ENCODE data around the gene LAMC1.

DNA sequence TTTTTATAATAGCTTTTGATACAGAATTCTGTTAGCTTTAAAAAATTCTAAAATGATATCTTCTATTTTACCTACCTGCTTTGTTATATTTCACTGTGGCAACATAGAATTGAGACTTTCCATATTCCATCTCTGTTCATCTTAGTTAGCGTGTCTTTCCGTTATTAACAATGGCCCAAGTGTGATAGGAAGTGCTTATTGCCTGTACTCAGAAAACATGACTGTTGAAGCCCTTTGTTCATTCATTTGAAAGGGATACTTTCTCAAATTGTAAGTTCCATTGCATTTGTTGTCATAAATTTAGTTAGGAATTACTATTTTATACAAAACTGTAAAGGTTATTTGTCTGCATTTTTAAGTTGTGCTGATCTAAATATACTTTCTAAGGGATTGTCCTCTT, 73.1 kb downstream of the LAMC1 start:
- TF ChIP-seq EZH2 (IDR thresholded peaks at IDR 0.05; ENCODE audit: borderline replicate concordance, insufficient read depth, low read depth, low read length, poor library complexity, severe bottlenecking), result no peak
- TF ChIP-seq, protein P1, sequence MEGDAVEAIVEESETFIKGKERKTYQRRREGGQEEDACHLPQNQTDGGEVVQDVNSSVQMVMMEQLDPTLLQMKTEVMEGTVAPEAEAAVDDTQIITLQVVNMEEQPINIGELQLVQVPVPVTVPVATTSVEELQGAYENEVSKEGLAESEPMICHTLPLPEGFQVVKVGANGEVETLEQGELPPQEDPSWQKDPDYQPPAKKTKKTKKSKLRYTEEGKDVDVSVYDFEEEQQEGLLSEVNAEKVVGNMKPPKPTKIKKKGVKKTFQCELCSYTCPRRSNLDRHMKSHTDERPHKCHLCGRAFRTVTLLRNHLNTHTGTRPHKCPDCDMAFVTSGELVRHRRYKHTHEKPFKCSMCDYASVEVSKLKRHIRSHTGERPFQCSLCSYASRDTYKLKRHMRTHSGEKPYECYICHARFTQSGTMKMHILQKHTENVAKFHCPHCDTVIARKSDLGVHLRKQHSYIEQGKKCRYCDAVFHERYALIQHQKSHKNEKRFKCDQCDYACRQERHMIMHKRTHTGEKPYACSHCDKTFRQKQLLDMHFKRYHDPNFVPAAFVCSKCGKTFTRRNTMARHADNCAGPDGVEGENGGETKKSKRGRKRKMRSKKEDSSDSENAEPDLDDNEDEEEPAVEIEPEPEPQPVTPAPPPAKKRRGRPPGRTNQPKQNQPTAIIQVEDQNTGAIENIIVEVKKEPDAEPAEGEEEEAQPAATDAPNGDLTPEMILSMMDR (IDR thresholded peaks at IDR 0.05), result no peak

Data from B cell (primary cell).